GM18526 (cell line): ENCODE results near the gene CGB2.
"Not testable (repeated sequence)": the region's sequence is repeated elsewhere in the genome, so short reads cannot be mapped to it uniquely, and the experiment has no call there.

ENCODE experiments used
- POLR2A ChIP-seq: IDR thresholded peaks from 3 replicates; pipeline ENCODE4 v1.6.1; 2011; ENCODE audit not compliant: insufficient read length; ENCODE audit errors: extremely low read depth

Gene CGB2

GRCh38 chr19:49031642-49032301 is at the start of gene CGB2:
CGB2 (plus strand) TSS chr19:49031890; CDS start chr19:49032096, 206 bp downstream.
- not testable (repeated sequence) for TF ChIP-seq POLR2A

GRCh38 chr19:48982280-48982679 is 49.4 kb upstream of the CGB2 start:
- no peak for TF ChIP-seq POLR2A

GRCh38 chr19:48985711-48986110 is 46.0 kb upstream of the CGB2 start:
- no peak for TF ChIP-seq POLR2A

GRCh38 chr19:48986211-48986610 is 45.5 kb upstream of the CGB2 start:
- no peak for TF ChIP-seq POLR2A

- TF ChIP-seq POLR2A, result no peak
These were observed 44.4 kb upstream of the CGB2 start for GRCh38 chr19:48987323-48987722.

- no peak for TF ChIP-seq POLR2A
These were observed 43.4 kb upstream of the CGB2 start for GRCh38 chr19:48988286-48988685.

- no peak for TF ChIP-seq POLR2A
These were observed 42.8 kb upstream of the CGB2 start for GRCh38 chr19:48988860-48989259.

- no peak for TF ChIP-seq POLR2A
These were observed 41.9 kb upstream of the CGB2 start for GRCh38 chr19:48989701-48990291.

- no peak for TF ChIP-seq POLR2A
These were observed 41.3 kb upstream of the CGB2 start for GRCh38 chr19:48990400-48990799.

- TF ChIP-seq POLR2A, result no peak
These were observed 40.6 kb upstream of the CGB2 start for GRCh38 chr19:48991011-48991609.

GRCh38 chr19:48991873-48992580 is 39.7 kb upstream of the CGB2 start:
- TF ChIP-seq POLR2A, result no peak

GRCh38 chr19:48992581-48993174 is 39.0 kb upstream of the CGB2 start:
- TF ChIP-seq POLR2A, result no peak

- TF ChIP-seq POLR2A, result peak; percentile 89
These were observed 38.3 kb upstream of the CGB2 start, which contains the start of the genes GYS1 and RUVBL2 for GRCh38 chr19:48993175-48994034. GYS1 (minus strand) TSS chr19:48993309; CDS start chr19:48993112, 197 bp downstream. RUVBL2 (plus strand) TSS chr19:48993887; CDS start chr19:48993912, 25 bp downstream.

- no peak for TF ChIP-seq POLR2A
These were observed 37.7 kb upstream of the CGB2 start for GRCh38 chr19:48994035-48994386.

GRCh38 chr19:48997972-48998371 is 33.7 kb upstream of the CGB2 start:
- no peak for TF ChIP-seq POLR2A
